Uterus (tissue), 4 donors: ENCODE data around the gene FZR1. TPM values are rescaled to one million over a fixed set of nuclear protein-coding genes. Genes with fewer than 3 reads are reported as not detected.
A peak's percentile ranks its signal among the peaks of the same experiment; 100 is the strongest.

Experiments
- DNase-seq, 2 donors: peaks; one replicate each; pipeline ENCODE4 v3.0.0-alpha.2; 2019 to 2020
- H3K27ac ChIP-seq, 2 donors: fragments of 200-600 bp; sonication (generic); 1 replicate in 1 of 2; 2 replicates in 1 of 2; pipeline ENCODE4 v1.5.1; 2016 to 2018
- H3K27me3 ChIP-seq, 2 donors: fragments of 200-600 bp; sonication (generic); one replicate each; pipeline ENCODE4 v1.5.1; 2018 to 2019; ENCODE audit warnings: control low read depth in 1 of 2
- H3K36me3 ChIP-seq, 2 donors: fragments of 200-600 bp; sonication (generic); one replicate each; pipeline ENCODE4 v1.5.1; 2019; ENCODE audit warnings: control low read depth in 1 of 2
- H3K4me1 ChIP-seq, 2 donors: fragments of 200-600 bp; sonication (generic); one replicate each; pipeline ENCODE4 v1.5.1; 2018 to 2019; ENCODE audit warnings: control low read depth in 1 of 2
- H3K4me3 ChIP-seq, 2 donors: fragments of 200-600 bp; sonication (generic); 1 replicate in 1 of 2; 2 replicates in 1 of 2; pipeline ENCODE4 v1.5.1; 2018 to 2019; ENCODE audit warnings: mild to moderate bottlenecking in 1 of 2
- H3K9me3 ChIP-seq, 2 donors: fragments of 200-600 bp; sonication (generic); one replicate each; pipeline ENCODE4 v1.5.1; 2019; ENCODE audit warnings: control low read depth in 1 of 2
- CTCF ChIP-seq, 4 experiments: fragments of 200-600 bp in 2 of 4; fragments of 450-650 bp in 2 of 4; sonication (generic) in 2 of 4; IDR thresholded peaks; one replicate each; pipeline ENCODE4 v1.5.1; 2016 to 2019; ENCODE audit warnings: antibody characterized with exemption in 4 of 4, mild to moderate bottlenecking in 2 of 4, moderate library complexity in 1 of 4
- POLR2A ChIP-seq, 2 donors: fragments of 450-650 bp; IDR thresholded peaks; one replicate each; pipeline ENCODE4 v1.6.1; 2016; ENCODE audit warnings: antibody characterized with exemption in 2 of 2, mild to moderate bottlenecking in 1 of 2, moderate library complexity in 1 of 2
- intact Hi-C: fragments of 100-400 bp; cut with DNase I; formaldehyde crosslinking; loops from one replicate; pipeline ENCODE4 v1.15.1; 2023; ENCODE audit warnings: low total_unique reads
- total RNA-seq, 4 donors: library from RNA; depleted of rRNA in 3 of 4; stranded (reverse); fragments of >200 nt in 3 of 4; gene quantifications; one replicate each; pipeline versions ENCODE4 v1.1.0 to v1.2.4, GENCODE V29; 2014 to 2023
- donor health status: DM: yes; HTN: yes; CAD: no.

FZR1 gene
- total RNA-seq, 4 donors from 2014 or later: 3.8 to 70.8 (median 33.0) TPM

GRCh38 chr19:3496392-3497273 lies 9.5 kb upstream of the FZR1 start:
- Histone ChIP-seq H3K4me3 (no peak overlapping the region), H3K9me3 (no peaks in the 10 kb centered on the region), H3K36me3 (no peaks in the 10 kb centered on the region), H3K4me1 (peaks cover 0 to 6% of the 10 kb centered on the region in 2 donors), H3K27me3 (no peaks in the 10 kb centered on the region), H3K27ac (no peak overlapping the region)
- no peak for DNase-seq
- intact Hi-C loops: no loop called here
- TF ChIP-seq POLR2A (IDR thresholded peaks at IDR 0.05) (no peak), CTCF (IDR thresholded peaks at IDR 0.05) (no peak)

- peaks cover 0 to 6% of the 10 kb centered on the region in 2 donors for H3K4me1 ChIP-seq
- intact Hi-C loops: no loop called here
- no peak for TF ChIP-seq CTCF (IDR thresholded peaks at IDR 0.05)
Measured at GRCh38 chr19:3497757-3498520, 8.2 kb upstream of the FZR1 start.

GRCh38 chr19:3499738-3500428 lies 6.2 kb upstream of the FZR1 start:
- TF ChIP-seq CTCF (IDR thresholded peaks at IDR 0.05) (no peak), POLR2A (IDR thresholded peaks at IDR 0.05) (no peak)
- Histone ChIP-seq H3K36me3 (no peaks in the 10 kb centered on the region), H3K27me3 (no peaks in the 10 kb centered on the region), H3K9me3 (no peaks in the 10 kb centered on the region), H3K4me1 (peaks cover 0 to 6% of the 10 kb centered on the region in 2 donors), H3K4me3 (peak overlapping the region; percentile 74 to 75), H3K27ac (peak overlapping the region; percentile 87 to 88)
- no peak for DNase-seq
- intact Hi-C loops: no loop called here

More at GRCh38 chr19:3497757-3498520, 8.2 kb upstream of the FZR1 start:
- no peak for DNase-seq
- H3K27ac ChIP-seq: no peak overlapping the region
- H3K4me3 ChIP-seq: no peak overlapping the region
- no peaks in the 10 kb centered on the region for H3K36me3 ChIP-seq
- no peaks in the 10 kb centered on the region for H3K27me3 ChIP-seq
- no peaks in the 10 kb centered on the region for H3K9me3 ChIP-seq

- peak; percentile 94 to 96 for DNase-seq
- Histone ChIP-seq H3K9me3 (no peaks in the 10 kb centered on the region), H3K4me3 (peak within 1 kb of the TSS; percentile 74 to 75), H3K4me1 (peaks cover 0 to 6% of the 10 kb centered on the region in 2 donors), H3K27ac (peak within 1 kb of the TSS; percentile 87 to 88), H3K27me3 (no peaks in the 10 kb centered on the region), H3K36me3 (no peaks in the 10 kb centered on the region)
- intact Hi-C loops: no loop called here
- TF ChIP-seq CTCF (IDR thresholded peaks at IDR 0.05): peak in 2 of 4 experiments; percentile 19 to 25
- peak; percentile 18 to 53 for TF ChIP-seq POLR2A (IDR thresholded peaks at IDR 0.05)
Measured at GRCh38 chr19:3500429-3501101, 5.5 kb upstream of the FZR1 start, which contains the start of gene DOHH. DOHH (minus strand) TSS chr19:3500674; CDS start chr19:3496814, 3,860 bp downstream.
